NCI-H146 treated with DMSO at 0.1 percent for 48 hours (cell line): ENCODE results near the gene ZC2HC1C.
"Not testable (repeated sequence)": the region's sequence is repeated elsewhere in the genome, so short reads cannot be mapped to it uniquely, and the experiment has no call there.

Experiments used
- DNase-seq: peaks from one replicate; lab custom pipeline; 2025; ENCODE audit not compliant: unreplicated experiment; lab: John Stamatoyannopoulos, UW

The ZC2HC1C gene

DNA sequence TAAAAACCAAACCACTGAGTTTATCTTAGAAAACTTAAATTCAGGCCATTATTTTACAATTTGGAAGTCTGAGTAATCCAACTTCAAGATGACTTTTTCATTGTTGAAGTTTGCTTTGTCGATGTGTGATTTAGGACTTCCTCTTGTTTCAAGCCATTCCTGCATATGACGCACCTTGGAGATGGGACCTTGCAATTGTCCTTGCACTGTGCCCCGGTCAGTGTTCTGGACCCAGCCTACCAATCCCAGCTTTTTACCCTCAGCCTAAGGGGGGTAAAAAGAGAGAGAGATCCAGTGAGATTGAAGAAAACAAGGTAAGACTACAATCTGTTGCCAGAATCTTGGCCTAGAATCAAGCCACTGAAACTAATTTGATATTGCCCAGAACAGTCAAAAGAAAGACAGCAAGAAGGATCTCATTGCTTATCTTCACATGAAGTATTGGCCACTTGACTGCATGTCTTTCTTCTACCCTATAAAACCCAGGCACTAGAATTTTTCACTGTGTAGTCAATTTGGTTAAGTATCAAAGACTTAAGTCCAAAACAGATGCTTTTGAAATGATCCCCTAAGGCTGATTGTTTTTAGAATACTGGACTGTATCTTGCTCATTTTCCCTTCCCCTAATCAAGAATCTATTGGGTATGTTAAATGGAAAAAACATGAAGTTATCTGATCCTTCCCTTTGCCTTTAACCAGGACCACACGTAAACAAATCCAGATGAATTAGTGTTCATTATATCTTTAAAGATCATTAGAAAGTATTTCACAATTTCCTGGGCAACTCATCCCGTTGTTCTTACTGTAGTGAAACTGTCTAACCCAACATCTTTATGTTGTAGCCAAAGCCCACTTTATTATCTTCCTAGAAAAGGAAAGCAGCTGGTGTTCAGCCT is 15.8 kb upstream of the ZC2HC1C start:
- no peak for DNase-seq

DNA sequence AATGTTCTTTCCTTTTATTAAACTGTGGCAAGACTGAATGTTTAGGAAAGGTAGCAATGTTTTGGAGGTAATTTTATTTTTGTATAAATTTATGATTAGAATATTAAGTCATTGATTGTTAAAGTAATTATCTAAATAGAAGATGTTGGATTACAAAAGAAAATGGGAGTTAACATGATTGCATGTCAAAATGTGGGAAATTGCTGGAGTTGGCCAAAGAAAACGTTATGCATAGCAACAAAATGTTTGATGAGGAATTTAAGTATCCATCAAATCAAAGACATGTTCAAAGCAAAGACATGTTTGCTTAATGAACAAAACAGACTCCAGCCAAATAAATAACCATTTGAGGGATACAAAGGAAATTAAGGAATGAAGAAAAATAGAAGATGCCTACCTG is 15.0 kb upstream of the ZC2HC1C start:
- no peak for DNase-seq

DNA sequence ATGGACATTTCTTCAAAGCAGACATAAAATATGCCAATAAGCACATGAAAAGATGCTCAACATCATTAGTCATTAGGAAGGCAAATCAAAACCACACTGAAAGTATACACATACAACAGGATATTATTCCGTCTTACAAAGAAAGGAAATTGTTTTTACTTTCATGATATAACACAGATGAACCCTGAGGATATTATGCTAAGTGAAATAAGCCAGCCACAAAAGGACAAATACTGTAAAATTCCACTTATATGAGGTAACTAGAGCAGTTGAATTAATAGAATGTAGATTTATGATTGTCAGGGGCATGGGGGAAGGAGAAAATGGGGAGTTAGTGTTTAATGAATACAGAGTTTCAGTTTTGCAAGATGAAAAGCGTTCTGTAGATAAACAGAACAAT is 9.8 kb upstream of the ZC2HC1C start:
- no peak for DNase-seq

DNA sequence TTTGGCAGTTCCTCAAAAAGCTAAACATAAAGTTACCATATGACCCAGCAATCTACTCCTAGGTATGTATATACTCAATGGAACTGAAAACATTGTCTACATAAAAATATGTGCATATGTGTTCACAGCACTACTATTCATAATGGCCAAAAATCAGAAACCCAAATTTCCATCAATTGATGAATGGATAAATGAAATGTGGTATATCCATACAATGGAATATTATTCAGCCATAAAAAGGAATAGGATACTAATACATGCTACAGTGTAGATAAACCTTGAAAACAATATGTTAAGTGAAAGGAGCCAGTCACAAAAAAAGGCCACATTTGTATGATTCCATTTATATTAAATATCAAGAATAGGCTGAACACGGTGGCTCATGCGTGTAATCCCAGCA is 9.0 kb upstream of the ZC2HC1C start:
- no peak for DNase-seq

DNA sequence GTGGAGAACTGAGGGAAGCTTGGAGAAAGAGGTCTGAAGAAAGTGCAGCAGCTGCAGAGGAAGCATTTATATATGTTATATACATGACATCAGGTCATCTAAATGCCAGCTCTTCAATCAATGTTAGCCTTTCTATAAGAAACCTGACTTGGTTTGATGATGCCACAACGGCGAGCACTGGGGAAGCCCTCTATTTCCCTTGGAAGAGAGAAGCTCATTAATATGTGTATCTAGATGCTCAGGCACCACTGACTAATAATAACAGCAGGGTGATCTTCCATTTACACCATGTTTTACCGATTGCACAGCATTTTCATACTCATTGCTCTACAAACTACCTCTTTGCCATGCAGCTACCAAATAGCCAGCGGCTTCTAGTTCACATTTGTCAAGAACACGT is 6.4 kb upstream of the ZC2HC1C start:
- DNase-seq = no peak

DNA sequence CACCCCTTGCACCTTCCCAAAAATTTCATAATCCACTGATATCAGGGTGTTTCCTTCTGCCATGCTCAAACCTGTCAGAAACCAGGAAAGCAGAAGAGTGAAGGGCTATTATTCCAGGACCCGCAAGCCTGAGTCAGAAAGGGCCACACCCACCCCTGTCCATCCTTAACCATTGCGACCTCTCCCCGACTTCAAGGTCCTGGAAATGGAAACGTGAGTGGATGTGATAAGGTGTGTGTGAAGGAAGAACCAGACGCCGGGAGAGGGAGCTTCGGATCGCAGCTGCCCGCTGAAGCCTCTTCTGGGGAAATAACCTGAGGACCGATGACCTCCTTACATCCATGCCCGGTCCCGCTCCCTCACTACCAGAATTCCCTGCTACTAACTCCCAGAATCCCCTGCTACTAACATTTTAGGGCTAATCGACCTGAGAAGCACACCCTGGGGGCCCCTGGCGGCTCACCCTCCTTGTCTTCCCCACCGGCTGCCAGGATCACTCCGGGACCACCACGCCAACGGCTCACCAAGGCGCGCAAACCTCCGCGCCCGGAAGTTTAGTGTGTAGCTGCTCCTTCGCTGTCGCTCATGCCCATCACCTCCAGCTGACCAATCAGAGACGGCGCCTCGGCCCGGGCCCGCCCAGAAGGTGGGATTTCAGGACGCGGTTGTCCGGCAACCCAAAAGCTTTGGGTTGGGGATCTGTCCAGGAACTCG is 5.8 kb upstream of the ZC2HC1C start, which contains the start of gene ACYP1:
Gene ACYP1 (minus strand): TSS at position 534 of the 714 bp plus-strand sequence. CDS start 471 bp downstream, at position 63.
- DNase-seq = peak; percentile 77

DNA sequence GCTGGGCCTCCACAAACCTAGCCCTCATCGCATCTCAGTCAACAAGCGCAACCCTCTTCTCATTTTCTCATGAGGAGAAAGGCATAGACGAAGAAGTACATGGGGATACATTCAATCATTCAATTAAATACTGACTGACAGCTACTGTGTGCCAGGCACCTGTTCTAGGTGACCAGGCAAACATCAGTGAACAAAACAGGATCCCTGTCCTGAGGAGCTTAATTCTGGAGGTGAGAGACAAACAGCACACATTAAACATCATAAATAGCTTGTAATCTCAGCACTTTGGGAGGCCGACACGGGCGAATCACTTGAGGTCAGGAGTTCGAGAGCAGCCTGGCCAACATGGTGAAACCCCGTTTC is 5.3 kb upstream of the ZC2HC1C start:
- DNase-seq = no peak

DNA sequence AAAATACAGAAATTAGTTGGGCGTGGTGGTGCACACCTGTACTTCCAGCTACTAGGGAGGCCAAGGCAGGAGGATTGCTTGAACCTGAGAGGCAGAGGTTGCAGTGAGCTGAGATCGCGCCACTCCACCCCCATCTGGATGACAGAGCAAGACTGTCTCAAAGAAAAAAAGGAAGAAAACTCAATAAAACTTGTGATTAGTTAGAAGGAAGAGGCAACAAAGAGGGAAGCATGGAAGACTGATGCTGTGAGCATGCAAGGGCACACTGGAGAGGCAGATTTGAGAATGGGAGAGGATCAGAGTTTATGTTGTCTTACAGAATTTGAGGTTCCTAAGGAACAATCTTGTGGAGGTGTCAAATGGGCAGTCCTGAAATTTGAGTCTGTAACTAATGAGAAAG is 2.8 kb upstream of the ZC2HC1C start:
- DNase-seq = no peak

DNA sequence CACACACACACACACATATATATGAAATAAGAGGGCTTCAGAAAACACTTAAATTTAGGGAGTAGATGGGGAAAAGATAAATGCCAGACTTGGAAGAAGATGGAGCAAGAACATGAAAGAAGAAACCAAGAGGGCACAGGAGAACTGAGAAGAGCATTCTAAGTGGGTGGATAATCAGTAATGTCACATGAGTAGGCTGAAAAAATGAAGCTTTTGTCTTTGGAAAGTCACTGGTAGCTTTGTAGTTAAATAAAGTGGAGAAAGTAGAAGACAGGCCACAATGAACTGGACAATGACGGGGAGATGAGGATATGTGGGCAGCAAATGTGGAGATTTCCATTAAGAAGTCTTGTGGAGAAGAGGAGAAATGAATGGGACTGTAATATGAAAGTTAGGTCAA is 2.2 kb upstream of the ZC2HC1C start:
- DNase-seq = no peak

DNA sequence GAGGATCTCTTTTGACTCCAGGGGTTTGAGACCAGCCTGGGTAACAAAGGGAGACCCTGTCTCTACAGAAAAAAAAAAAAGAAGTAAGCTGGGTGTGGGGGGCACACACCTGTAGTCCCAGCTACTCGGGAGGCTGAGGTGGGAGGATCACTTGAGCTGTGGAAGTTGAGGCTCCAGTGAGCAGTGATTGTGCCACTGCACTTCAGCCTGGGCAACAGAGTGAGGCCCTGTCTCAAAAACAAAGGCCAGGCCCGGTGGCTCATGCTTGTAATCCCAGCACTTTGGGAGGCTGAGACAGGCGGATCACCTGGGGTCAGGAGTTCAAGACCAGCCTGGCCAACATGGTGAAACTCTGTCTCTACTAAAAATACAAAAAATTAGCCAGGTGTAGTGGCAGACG is 1.7 kb upstream of the ZC2HC1C start:
- DNase-seq = not testable (repeated sequence)

DNA sequence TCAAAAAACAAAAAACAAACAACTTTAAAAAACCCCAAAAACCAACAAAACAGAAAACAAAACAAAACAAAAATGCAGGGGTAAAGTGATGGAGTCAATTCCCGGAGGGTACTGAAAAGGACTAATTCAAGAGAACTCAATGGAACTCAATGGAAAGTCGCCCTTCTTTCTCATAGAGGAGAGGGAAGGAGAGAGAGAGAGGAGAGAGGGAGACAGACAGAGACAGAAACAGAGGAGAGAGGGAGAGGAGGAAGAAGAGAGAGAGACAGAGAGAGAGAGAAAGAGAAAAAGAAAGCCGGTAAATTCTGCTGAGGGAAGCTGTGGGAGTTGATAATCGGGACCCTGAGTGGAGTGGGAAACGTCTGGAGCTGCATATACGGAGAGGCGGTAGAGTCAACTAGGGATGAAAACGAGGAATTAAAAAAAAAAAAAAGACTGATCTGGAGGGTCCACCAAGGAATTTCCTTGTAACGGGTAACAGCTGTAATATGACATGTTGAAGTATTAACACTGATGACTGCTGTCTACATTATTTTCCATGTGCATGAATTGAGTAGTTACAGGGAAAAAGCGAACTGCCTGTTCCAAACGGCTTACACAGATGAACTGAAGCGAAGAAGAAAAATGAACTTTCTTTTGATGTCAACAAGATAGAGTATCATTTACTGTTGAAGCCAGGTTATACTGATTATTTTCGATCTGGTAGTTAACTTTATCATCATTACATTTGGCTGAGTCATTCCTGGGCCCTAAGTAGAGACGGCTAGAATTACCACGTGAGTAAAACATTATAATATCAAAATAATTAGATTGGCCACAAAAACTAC is 934 bp upstream of the ZC2HC1C start:
- no peak for DNase-seq

DNA sequence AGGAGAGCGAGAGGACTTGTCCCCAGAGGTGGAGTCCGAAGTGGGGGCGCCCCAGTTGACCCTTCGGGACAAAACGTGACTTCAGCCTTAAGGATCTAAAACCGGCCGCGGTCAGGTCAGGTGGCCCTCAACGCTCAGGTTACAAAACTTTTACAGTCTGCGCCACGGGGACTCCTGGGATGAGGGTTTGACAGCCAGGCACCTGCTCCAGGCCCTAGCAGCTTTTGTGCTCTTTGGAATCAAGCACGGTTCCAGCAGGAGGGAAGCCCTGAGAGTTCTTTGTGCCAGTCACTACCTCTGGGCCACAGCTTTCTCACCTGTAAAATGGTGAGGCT is 337 bp downstream of the ZC2HC1C start:
- DNase-seq = no peak

DNA sequence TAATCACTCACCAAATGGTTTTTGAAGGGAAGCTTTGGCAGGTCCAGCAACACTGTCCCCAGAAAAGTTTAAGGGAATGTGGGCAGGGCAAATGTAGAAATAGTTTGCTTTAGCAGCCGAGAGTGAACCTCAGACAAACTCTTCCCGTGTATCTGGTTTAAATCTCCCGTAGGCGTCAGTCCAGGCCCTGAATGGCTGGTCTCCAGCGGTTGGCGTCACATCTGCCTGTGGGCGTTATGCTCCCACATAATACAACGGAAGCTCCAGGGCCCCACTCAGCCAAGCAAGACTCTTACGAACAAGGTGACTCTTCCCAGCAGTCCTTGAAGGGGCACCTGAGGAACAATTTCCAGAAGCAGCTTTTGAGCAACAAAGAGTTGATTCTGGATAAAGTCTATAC is 942 bp downstream of the ZC2HC1C start:
- no peak for DNase-seq

DNA sequence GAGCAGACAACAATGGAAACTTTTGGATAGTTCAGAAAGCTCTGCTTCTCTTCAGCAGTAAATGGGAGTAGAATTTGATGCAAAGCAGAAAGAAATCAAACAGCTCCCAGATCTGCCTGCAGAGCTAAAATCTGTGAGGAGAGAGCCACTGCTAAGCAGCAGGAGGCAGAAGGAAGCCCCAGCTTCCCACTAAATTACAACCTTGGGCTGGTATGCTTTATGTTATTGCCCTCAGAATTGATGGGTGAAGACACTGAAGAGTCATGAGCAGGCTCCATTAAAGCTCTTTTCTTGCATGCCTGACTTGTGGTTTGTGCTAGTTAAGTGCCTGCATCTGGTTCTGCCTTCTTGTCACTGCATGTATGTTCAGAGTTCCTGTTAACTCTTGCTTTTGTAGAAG is 8.4 kb downstream of the ZC2HC1C start:
- no peak for DNase-seq

DNA sequence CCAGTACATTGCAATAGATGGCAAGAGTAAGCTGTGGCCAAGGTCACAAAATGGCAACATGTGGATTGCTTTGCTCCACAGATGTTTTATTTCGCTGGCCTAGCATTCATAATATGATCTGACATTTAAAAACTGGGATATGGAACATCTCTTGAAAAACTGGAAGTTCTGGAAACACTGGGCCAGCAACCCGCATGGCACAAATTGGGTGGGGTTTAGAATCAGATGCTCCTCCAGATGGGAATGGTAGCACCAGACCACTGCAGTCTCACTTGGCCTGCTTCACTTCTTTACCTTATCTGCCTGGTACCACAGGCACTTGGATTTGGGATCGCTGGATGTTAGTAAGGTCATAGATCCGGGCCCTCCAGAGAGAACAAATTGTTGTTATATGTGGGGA is 10.1 kb downstream of the ZC2HC1C start:
- DNase-seq = no peak

DNA sequence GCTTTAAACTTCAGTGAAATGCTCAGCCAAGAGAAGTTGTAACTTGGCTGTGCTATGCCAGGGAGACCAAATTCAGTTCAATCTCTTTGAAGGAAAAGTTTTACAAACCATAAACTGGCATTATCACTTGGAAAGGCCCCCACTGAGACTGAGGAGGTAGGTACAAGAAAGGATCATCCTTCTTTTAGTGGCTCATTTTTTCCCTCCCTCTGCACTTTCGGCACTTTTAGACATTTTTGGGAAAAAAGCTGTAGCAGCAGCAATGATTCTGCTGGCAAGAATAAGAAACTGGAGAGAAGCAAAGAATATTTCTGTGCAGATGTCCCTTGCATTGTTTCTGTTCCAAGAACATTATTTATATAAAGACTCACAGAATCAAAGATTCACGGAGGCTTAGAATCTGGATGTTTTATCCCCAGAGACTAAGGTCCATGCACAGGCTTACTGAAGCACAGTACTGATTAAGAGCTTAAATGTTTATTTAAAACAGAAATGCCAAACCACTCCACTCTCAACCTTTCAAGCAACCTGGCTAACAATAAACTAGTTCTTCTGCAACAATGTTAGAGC is 12.3 kb downstream of the ZC2HC1C start:
- no peak for DNase-seq

DNA sequence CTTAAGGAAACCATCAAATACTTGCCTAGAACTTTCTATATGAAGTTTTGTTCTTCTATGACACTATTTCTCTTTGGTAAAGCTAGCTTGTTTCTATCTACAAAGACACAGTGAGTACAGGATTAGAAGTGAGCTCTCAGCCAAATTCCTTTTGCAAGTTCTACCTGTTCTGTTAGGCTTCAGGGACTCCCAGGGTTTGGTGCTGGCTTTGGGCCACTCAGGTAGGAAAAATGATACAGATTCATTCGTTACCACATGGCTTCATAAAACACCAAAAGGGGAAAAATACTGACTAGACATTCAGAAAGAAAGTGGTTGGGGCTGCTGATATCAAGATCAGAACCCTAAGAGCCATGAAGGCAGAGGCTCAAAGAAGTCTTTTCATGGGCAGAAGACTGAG is 13.8 kb downstream of the ZC2HC1C start:
- DNase-seq = no peak

DNA sequence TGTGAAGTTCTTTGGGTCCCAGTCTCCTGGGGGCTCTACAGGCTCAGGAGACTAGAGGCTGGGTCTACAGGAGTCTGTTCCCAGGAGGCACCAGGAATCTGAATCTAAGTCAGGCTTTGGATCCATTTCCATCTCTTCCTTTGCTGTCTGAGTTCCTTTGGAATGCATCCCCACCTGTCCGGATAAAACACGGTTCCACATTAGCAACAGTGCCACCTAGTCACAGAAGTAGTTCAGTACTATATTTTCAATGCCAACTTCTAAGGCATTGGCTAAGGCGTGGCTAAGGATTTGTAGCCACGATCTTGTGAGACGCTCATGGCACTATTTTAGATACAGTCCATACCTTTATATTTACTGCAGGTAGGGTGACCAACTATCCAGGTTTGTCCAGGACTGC is 15.1 kb downstream of the ZC2HC1C start:
- DNase-seq = no peak

DNA sequence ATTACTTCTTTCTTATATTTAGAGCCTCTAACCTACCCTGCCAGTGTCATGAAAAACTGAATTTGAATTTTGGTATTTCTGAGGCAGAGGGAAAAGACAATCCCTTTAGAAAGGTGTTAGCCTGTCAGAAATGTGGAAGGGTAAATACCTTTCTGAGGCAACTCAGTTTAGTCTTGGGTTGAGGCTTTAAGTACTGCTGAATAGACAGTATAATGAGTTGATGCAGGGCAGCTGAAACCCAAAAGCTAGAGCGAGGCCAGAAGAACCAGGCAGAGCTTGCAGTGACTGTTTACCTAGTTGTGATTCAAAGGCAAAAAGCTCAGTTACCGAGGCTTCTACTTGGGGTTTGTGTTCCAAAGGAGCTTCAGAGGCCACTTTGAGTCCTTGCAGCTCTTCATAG is 18.7 kb downstream of the ZC2HC1C start:
- DNase-seq = no peak

DNA sequence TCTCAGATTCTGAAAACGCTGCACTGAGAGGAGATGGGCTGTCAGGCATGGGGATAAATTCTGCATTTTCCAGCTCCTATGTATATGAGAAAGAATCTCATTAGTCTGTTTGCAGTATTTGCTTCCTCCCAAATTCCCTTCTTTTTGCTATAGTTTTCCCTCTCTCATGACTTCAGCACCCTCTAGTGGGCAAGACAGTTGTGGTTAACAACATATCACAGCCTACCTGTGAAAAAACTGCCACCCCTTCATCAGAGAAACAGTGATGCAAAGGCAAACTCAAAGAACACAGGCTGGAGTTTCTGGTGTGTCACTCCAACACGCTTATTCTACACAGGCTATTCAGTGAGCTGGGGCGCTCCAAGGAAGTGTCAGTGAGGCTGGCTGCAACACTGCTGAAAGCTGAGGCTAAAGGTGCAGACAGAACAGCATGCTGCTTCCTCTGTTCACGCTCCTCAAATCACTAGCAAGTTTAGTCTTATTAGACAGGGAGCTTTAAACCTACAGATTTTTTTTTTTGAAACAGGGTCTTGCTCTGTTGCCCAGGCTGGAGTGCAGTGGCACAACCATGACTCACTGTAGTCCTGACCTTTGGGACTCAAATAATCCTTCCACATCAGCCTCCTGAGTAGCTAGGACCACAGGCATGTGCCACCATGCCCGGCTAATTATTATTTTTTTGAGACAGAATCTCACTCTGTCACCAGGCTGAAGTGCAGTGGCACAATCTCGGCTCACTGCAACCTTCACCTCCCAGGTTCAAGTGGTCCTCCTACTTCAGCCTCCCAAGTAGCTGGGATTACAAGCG is 19.3 kb downstream of the ZC2HC1C start:
- DNase-seq = peak; percentile 6

DNA sequence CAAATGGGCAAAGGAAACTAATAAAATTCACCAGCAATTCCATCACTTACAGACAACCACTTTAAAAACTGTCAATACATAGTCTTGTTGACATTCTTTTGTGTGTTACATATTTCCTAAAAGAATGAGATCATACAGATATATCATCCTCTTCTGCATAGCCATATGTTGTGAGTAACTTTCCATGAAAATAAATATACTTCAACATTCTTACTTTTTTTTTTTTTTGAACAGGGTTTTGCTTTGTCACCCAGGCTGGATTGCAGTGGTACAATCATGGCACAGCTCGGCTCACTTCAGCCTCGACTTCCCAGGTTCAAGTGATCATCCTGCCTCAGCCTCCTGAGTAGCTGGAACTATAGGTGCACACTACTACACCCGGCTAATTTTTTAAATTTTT is 20.9 kb downstream of the ZC2HC1C start:
- no peak for DNase-seq
